ENCODE results near the gene PAK5.

- TF ChIP-seq JUND (IDR thresholded peaks at IDR 0.05) (no peak), REST (IDR thresholded peaks at IDR 0.05) (no peak), CTCF (IDR thresholded peaks at IDR 0.05; ENCODE audit: low read depth, low read length, missing input control) (no peak), HNF4G (IDR thresholded peaks at IDR 0.05) (no peak), GABPA (IDR thresholded peaks at IDR 0.05 in 1 of 2, conservative IDR thresholded peaks at IDR 0.05 in 1 of 2) (no peak), SP1 (IDR thresholded peaks at IDR 0.05) (no peak), TAF1 (conservative IDR thresholded peaks at IDR 0.05) (no peak), YY1 (IDR thresholded peaks at IDR 0.05) (no peak), MAX (IDR thresholded peaks at IDR 0.05) (no peak), ATF3 (IDR thresholded peaks at IDR 0.05) (no peak)
Measured at GRCh38 chr20:9616455-9616805, 222.4 kb downstream of the PAK5 start.
